Activated gamma-delta T cell treated with anti-CD3 and anti-CD28 coated beads, Interleukin-2, amount 50 U/mL, for 16 hours (primary cell): ENCODE data around the gene EGFR.

ENCODE experiments used
- DNase-seq: peaks from one replicate; pipeline ENCODE4 v3.0.0-alpha.2; 2020; ENCODE audit warnings: low read depth

The EGFR gene

DNA sequence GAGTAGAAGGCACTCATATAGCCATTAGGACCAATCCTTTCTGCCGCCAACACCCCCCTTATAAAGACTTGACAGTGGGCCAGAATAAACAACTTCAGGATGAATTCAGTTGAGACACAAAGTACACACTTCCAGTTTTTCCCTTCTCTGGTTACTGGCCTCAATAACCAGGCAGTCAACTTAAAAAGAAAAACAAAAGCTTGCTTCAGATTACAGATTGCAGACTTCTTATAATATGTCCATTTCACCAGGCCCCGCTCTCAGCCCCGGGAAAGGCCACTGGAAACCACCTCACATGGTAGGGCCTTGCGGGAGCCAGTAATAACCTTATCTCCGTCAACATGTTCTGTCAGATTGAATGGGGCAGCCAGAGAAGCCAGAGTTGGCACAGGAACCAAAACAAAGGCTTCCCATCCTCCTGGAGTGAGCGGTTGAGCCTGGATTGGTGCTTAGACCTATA lies 108.8 kb downstream of the EGFR start:
- DNase-seq: no peak

DNA sequence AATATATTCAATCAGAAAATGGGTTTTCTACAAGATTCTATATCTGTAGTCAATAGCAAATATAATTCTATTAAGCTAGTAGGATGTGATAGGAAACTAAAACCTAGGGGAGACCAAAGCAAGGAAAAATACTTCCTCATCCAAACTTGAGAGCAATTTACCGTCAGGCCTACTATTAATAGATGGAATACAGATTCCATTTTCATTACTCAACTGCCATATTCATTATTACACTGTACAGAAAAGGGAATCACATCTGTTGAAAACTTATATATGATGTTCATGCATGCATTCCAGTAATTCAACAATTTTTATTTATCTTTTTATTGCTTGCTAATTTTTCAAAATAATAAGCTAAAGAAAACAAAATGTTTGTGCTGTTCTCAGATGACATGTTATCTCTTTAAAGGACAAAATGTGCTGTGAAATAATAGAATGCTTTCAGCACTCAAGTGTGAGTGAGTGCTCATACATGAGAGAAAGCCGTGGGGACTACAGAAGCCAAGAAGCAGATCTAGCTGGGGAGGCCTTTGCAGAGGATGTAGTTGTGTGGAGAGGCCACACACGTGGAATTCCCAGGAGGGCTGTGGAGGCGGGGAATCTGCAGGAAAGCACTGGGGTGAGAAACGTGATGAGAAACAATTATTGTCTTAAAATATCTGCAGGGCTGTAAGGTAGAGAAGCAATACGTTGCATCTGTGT lies 110.0 kb downstream of the EGFR start:
- no peak for DNase-seq

DNA sequence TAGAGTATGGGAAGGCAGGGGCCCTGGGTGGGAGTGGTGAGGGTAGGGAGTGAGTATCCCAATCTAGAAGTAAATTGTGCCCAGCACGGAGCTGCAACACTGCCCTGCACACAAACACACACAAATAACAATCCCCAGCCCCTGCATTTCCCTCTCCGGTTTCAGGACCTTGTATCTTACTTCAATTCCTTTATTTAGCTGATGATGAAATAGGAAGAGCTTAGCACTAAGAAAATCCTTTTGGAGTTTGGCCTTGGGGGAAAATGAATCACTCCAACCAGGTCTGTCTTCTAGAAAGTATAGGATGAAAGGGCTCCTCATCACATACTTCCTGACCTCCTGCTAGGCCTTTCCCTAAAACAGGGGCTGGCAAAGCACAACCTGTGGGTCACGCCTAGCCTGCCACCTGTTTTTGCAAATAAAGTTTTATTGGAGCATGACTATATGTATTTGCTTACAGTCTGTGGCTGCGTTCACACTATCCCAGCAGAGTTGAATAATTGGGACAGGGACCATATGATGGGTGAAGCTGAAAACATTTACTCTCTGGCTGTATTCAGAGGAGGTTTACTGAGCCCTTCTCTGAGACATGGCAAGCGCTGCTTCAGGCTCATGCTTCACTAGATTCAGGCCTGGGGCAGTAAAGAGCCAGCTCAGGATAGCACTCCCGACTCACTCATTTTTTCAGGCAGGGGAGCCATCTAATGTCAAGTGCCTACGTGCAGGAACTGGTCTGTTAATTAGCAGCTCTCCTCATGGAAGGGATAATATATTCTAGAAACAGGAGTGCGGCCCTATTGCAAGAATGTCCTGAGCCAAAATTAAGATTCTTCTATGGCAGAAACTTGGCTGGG lies 111.0 kb downstream of the EGFR start:
- DNase-seq: no peak

DNA sequence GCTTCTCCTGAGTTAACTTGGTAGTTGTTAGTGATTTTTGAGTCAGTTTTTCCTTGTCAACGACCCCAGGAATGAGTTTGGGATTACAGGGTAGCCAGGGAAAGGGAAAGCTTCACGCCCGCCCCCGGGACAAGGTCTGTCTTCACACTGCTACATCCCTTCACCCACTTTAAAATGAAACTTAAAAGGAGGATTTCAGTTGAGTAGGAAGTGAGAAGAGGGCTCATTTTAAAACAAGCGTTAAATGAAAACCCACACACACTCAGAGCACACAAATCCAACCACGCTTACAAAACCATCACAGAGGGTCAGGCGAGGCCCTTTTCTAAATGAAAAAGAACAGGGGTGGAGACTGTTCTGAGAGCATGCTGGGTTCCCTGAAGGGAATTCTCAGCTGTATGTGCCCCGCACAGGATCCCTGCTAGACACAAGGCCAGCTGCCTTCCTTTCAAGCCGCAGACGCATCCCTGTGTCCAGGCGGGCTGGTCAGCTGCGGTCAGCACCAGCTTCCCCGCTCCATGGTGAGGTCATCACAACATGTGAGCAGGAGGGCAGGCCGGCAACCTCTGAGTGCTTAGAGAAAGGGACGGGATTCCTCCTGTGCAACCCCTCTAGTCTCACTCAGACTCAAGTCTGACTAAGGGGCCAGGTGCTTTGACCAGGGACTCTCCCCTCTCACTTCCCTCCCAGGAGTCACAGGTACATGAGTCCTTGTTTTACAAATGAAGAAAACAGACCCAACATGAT lies 111.8 kb downstream of the EGFR start:
- no peak for DNase-seq

DNA sequence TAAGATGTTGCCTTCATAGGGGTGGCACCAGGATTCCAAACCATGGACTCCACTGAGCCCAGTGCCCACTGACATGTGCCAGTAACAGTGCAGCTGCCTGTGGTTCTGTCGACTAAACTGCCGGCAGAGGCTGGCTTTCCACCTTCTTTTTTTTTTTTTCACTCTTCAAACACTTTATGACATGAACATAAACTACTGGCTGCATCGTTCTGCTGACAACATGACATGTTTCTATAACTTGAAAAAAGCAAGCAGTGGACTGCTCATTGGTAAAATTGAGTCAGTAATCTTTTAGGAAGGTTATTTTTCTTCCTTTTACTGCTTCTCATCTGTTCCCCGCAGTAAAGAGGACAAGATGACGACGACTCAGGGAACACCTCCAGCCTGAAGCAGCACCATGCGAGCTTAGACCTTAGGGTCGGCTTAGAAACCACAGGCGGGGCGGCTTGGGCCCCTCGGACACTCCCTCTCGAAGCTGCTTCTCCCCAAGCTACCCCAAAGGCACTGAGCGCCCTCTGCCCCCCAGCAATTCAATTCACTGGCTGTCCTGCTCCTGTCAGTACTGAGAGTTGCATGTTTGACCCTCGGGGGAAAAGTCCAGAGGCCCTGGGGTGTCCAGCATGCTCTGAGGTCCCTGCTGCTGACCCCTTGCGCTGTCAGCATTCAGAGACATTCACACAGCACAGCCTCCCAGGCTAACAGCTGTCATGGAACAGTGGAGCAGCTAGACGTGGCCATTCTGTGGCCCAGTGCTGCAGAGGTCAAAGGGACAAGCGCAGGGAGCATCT lies 112.5 kb downstream of the EGFR start:
- no peak for DNase-seq

DNA sequence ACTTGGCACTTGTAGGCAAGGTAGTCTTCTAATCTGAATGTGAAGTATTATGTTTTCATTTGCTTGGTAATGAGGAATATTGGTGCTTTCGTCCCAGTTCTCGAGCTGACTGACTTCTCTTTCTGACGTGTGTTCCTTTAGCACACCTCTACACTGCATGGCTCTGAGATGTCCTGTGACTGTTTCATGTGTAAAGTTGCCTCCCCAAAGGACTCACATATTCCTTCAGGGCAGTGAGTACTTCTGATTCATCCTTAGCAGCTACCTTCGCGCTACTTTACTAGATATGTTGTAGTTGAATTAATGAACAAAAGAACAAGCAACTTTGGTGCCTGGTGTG lies 113.7 kb downstream of the EGFR start:
- no peak for DNase-seq

DNA sequence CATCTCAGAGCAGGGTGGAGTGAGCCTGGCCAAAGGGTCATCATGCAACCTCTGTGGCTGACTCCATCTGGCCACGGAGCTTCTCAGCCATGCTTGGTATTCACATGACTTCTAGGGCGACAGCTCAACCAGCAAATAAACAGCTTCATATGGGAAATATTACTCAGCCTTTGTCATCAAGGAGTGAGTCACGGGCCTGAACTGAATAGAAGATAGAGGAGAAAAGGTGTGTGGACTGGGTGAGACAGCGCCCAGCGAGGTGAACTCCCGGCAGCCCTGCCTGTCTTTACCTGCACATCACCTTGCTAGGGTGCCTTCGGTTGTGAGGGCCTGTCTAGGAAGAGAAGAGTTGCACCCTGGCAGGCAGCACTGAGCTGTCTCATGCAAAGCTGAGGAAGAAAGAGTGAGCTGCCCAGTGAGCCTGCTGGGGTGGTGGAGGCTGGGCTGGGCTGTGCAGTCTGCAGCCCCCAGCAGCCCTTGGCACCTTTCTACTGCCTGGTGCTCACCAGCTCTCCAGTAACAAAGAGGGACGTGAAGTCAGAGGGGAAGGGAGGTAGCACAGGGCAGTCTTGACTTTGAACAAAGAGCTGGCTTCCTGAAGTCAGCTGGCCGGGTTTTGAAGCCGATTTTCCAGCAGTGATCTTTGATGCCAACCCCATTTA lies 114.2 kb downstream of the EGFR start:
- DNase-seq: no peak

DNA sequence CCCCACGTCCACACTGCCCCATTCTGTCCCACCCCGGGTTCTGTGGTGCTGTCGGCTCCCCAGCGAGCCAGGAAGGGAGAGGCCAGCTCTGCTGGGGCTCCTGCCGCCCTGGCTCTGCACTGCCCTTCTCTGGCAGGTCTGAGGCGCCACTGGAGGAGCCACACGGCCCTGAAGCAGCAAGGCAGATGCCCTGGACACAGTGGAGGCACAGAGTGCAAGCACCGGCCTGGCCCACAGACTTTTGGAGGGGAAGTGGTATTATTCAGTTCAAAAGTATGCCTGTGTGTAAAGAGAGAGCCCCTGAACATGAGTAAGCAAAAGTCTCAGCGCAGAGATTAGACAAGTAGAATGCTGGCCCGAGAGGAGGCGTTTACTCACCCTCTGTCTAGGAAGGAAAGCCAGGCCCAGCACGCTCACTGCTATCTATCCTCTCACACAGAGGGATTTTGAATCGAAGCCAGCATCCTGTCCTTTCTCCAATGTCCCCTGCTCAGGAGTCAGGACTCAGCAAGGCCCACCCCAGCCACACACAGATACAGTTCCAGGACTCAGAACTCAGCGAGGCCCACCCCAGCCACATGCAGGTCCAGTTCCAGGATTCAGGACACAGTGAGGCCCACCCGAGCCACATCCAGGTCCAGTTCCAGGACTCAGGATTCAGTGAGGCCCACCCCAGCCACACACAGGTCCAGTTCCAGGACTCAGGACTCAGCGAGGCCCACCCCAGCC lies 115.0 kb downstream of the EGFR start:
- no peak for DNase-seq

DNA sequence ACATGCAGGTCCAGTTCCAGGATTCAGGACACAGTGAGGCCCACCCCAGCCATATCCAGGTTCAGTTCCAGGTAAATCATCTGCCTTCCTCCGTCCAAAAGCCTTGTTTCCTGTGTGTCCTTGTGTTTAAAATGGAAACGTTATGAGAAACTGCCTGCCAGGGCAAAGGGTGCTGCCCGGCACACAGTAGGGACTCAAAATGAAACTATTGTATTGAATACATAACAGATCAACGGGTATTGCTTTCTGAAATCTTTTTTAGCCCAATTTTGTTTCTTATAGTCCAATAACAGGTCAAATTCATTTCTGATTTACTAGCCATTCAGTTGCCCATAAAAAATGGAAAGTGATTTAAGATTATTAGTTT lies 115.5 kb downstream of the EGFR start:
- DNase-seq: no peak

DNA sequence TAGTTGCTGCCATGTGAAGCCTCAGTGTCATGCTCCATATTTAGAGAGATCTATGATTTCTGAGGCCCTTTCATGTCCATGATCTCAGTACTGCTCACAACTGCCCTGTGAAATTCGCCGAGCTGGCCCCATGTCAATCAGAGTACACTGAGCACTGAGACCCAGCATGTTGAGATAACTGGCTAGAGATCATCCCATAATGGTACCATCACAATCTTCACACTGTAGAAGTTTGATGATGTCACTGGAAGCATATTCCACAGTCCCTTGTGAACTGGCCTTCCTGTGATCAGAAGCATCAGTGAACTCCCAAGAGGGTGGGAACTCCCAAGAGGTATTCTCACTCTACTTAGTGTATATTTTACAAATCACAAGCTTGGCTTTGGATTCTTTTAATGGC lies 116.0 kb downstream of the EGFR start:
- no peak for DNase-seq

DNA sequence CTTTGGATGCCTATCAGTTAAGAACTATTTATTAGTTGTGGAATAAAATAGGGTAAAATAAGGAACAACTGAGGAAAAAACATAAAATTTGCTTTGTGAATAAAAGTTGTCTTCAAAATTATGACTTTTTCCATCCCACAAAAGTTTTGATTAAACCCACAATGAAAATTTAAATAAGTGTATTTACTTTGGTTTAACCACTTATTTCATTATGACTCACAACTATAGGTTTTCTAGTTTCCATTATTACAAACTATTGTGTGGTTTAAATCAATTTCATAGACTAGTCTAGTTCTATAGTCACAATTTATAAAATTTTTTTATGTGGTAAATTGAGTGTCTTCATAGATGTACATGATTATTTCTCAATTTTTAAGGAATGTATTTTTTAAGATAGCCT lies 116.6 kb downstream of the EGFR start:
- no peak for DNase-seq

DNA sequence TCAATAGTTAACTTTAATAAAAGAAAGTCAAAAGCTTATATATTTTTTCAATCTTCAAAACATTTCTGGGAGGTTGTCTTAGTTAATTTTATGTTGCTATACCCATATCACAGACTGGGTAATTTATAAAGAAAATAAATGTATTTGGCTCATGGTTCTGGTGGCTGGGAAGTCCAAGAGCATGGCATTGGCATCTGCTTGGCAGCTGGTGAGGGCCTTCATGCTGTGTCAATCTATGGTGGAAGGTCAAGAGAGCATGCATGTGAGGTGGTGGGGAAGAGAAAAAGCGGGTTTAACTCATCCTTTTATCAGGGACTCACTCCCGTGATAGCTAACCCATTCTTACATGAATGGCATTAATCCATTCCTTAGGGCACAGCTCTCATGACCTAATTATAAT lies 119.8 kb downstream of the EGFR start:
- no peak for DNase-seq

DNA sequence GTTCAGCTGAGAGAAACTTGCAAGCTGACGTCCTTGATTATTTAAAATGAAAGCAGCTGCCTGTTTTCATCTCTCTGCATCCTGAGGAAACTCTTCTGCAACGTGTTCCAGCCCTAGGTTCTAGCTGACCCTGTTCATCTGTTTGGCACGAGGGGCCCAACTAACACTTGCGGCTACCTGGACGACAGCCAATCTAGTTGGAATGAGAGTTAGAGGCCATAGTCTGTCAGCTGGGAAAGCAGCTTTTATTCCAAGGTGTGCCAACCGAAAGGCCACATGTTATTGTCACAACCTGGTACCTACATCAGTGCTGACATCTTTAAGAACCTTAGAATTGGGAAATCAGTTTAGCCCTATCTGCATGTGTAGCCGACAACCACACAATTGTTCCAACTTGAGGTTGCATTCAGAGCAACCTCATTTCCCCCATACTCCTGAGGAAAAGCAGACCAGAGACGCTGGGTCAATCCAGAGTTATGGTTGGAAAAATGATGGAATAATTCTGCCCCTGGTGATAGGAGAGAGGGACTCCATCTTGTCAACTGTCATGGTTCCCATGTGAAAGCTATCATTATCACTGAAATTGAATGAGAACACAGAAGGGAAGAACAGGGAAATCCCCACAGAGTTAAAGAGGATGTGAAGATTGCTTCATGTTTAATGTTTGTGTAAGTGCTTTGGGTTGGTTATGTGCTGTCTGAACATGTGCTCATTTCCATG lies 121.6 kb downstream of the EGFR start:
- DNase-seq: no peak

DNA sequence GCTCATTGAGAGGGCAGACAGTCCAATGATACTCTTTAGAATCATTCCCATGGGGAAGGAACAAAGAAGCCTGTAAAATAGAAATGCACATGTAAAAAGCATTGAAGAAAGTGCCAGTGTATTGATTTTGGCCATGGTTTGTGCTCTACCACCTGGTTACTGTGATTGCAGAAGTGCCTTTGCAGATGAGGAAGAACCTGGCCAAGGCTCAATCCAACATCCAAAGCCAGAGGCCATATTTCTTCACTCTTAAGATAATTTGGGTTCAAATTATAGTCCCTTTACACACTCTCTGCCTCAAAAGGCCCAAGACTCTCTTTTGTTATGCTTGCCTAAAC lies 122.1 kb downstream of the EGFR start:
- no peak for DNase-seq

DNA sequence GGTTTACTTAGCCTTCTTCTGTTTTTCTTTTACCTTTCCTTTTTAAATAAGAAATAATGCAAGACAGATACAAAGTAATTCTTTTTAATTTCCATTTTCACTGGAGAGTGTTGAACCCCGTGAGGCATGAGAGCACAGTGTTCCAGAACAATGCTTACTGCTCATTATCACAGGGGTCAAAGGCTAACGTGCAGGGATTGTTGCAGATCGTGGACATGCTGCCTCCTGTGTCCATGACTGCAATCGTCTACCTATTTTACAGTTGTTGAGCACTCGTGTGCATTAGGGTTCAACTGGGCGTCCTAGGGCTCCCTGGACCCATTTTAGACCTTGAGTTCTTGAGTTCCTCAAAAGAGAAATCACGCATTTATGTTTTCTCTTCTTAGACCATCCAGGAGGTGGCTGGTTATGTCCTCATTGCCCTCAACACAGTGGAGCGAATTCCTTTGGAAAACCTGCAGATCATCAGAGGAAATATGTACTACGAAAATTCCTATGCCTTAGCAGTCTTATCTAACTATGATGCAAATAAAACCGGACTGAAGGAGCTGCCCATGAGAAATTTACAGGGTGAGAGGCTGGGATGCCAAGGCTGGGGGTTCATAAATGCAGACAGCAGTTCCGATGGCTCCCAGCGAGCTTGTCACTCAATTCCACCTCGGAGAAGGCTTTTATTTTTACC lies 124.2 kb downstream of the EGFR start:
- no peak for DNase-seq

DNA sequence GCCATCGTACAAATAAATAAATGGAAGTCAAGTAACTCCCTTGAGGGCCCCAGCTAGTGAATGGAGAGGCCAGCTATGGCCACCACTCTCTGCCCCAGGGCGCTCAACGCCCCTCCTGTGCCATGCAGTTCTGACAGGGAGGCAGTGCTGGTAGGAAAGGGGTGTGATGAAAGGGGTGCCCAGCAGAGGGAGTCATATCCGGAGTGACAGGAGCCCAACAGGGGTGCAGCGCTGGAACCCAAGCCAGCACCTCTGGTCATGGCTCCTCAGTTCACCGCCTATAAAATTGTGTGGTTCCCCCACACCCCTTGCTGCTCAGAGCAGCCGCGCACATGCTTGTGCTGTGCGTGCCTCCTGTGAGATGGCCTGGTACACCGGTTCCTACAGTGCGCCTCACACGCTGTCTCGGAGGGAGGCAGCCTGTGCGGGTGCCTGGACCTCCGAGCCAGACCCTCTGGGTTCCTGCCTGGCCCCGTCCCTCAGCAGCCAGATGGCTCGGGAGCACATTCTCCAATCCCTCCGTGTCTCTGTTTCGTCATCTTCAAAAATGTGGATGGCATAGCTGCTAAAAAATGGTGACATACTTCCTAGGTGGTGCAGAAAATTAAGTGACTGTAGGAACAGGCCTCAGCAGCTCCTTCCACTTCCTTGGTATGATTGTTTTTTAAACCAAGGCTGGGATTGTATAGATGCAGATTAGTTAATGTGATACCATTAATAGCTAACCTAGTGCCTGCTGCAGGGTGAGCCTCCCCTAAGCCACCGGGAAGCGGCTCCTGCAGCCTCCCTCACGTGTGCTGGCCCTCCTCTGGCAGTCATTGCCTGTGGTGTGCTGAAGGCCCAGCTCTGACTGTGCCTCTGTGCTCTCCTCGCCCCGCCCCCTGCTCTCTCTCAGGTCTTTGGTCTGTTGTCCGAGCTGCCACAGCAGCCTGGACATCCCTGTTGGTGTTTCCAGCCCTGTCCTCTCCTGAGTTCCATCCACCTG lies 125.8 kb downstream of the EGFR start:
- DNase-seq: no peak

DNA sequence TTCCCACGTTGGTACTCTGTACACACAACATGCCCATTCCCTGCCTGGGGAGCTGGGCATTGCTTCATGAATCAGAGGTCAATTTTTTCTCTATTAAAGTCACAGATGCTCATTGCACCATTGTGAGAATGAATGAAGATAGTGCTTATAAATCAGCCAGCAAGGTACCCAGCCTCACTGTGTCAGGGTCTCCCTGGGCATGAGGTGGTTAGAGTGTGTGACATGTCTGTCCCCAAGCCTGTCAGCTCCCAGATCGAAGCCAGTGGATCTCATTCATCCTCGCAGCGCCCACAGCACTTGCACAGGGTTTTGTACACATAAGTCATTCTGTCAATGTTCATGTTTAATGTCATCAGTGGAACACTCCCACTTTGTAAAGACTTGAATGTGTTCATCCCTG lies 126.8 kb downstream of the EGFR start:
- no peak for DNase-seq

DNA sequence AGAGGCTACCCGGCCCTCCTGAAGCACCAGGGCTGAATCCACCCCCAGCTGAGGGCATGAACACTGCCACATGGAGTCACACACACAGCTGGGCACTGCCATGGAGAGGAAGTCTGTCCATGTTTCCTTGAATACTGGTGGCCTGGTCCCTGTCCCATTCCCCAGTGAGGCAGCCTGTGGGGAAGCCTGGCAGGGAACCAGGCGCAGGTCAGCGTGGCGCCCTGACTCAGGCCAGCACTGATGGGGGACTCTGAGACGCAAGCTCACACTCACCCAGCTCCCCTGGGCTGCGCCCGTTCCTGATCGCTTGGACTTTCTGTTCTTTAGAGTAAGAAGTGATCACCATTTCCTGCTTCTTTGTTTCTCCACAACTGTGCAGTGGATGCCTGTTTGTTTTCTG lies 128.3 kb downstream of the EGFR start:
- DNase-seq: no peak

DNA sequence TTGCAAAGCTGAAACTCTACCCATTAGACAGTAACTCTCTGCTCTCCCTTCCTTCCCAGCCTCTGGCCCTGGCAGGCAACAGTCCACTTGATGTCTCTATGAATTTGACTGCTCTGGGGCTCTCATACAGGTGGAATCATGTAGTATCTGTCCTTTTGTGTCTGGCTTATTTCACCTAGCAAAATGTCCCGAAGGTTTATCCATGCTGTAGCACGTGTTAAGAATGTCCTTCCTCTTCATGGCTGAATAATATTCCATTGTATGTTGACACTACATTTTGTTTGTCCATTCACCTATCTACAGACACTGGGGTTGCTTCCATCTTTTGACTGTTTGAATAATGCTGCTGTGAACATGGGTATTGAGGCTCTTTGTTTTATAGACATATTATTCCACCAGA lies 128.9 kb downstream of the EGFR start:
- DNase-seq: no peak
